ENCODE results near the gene FBLN2. TPM values are rescaled to one million over a fixed set of nuclear protein-coding genes. Genes with fewer than 3 reads are reported as not detected.
A peak's percentile ranks its signal among the peaks of the same experiment; 100 is the strongest.

FBLN2 gene
- total RNA-seq, 1 donor from 2014 or later, result 413 TPM

DNA sequence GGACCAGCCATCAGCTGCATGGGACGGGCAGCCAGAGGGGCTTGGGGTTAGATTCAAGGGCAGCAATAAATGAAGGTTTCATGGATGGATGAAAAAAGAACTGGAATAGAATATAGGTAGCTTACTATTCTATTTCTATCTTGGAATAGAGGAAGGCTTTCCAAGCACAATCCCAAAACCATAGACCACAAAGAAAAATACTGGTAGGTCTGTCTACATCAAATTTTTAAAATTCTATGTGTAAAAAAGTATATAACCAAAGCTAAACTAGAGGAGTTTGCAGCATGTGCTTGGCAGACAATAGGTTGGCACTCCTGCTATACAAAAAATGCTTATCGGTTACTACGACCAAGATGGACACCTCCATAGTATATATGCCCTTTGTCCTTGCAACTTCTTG lies 7.2 kb upstream of the FBLN2 start:
- no peak for DNase-seq (ENCODE audit: low spot score)
- Mint-ChIP-seq H3K27me3 (ENCODE audit: low read depth) (no peaks in the 10 kb centered on the region), H3K9me3 (ENCODE audit: low read depth) (peaks cover 7% of the 10 kb centered on the region), H3K27ac (ENCODE audit: unreplicated experiment) (no peak overlapping the region), H3K4me3 (ENCODE audit: unreplicated experiment) (no peak overlapping the region), H3K36me3 (ENCODE audit: low read depth) (no peaks in the 10 kb centered on the region), H3K4me1 (ENCODE audit: low read depth) (peaks cover 100% of the 10 kb centered on the region)
- TF ChIP-seq, protein P1, sequence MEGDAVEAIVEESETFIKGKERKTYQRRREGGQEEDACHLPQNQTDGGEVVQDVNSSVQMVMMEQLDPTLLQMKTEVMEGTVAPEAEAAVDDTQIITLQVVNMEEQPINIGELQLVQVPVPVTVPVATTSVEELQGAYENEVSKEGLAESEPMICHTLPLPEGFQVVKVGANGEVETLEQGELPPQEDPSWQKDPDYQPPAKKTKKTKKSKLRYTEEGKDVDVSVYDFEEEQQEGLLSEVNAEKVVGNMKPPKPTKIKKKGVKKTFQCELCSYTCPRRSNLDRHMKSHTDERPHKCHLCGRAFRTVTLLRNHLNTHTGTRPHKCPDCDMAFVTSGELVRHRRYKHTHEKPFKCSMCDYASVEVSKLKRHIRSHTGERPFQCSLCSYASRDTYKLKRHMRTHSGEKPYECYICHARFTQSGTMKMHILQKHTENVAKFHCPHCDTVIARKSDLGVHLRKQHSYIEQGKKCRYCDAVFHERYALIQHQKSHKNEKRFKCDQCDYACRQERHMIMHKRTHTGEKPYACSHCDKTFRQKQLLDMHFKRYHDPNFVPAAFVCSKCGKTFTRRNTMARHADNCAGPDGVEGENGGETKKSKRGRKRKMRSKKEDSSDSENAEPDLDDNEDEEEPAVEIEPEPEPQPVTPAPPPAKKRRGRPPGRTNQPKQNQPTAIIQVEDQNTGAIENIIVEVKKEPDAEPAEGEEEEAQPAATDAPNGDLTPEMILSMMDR (IDR thresholded peaks at IDR 0.05), result no peak

DNA sequence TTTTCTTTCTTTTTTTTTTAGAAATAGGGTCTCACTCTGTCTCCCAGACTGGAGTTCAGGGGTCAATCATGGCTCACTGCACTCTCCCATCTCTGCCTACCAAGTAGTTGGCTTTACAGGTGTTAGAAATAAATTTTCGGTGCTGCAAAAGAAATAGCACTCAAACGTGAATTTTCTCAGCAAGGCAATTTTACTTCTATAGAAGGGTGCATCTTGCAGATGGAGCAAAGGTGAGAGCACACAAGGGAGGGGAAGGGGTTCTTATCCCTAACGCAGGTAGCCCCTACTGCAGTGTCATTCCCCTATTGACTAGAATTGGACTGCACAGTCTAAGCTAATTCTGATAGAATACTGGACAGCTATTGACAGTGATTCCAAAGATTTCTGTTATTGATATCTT lies 6.8 kb upstream of the FBLN2 start:
- H3K27ac Mint-ChIP-seq (ENCODE audit: unreplicated experiment), result no peak overlapping the region
- no peak for DNase-seq (ENCODE audit: low spot score)
- peaks cover 100% of the 10 kb centered on the region for H3K4me1 Mint-ChIP-seq (ENCODE audit: low read depth)
- TF ChIP-seq, protein P1 (IDR thresholded peaks at IDR 0.05), result no peak
- no peak overlapping the region for H3K4me3 Mint-ChIP-seq (ENCODE audit: unreplicated experiment)
- peaks cover 6% of the 10 kb centered on the region for H3K9me3 Mint-ChIP-seq (ENCODE audit: low read depth)
- H3K27me3 Mint-ChIP-seq (ENCODE audit: low read depth), result no peaks in the 10 kb centered on the region
- H3K36me3 Mint-ChIP-seq (ENCODE audit: low read depth), result no peaks in the 10 kb centered on the region

GRCh38 chr3:13543253-13543652 lies 5.7 kb upstream of the FBLN2 start:
- TF ChIP-seq, protein P1 (IDR thresholded peaks at IDR 0.05), result no peak
- Mint-ChIP-seq H3K9me3 (ENCODE audit: low read depth) (peaks cover 3% of the 10 kb centered on the region), H3K27ac (ENCODE audit: unreplicated experiment) (peak overlapping the region; percentile 91), H3K36me3 (ENCODE audit: low read depth) (no peaks in the 10 kb centered on the region), H3K27me3 (ENCODE audit: low read depth) (no peaks in the 10 kb centered on the region), H3K4me3 (ENCODE audit: unreplicated experiment) (no peak overlapping the region), H3K4me1 (ENCODE audit: low read depth) (peaks cover 100% of the 10 kb centered on the region)
- DNase-seq (ENCODE audit: low spot score), result peak; percentile 92

DNA sequence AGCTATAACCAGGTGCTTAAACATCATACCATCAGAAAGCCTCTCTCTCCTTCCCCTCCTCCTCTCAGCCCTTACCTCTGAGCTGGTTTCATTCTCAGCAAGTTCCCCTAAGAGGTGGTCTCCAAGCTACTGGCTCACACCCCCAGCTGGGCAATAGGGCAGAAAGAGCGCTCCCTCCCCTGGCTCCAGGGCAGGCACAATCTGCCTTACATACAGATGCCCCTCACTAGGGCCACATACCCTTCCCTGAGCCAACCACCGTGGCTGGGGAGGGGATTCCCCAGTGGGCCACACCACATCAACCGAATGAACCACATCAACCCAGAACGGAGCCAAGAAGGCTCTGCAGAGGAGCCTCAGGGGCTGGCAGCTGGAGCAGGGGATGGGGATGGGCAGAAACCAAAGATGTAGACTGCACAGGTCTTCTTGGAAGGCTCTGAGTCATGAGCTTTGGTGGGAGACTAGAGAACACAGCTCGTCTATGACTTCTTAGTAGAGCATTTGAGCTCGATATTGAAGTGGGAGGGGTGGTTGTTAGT lies 4.6 kb upstream of the FBLN2 start:
- peak; percentile 65 for DNase-seq (ENCODE audit: low spot score)
- Mint-ChIP-seq H3K9me3 (ENCODE audit: low read depth) (peaks cover 3% of the 10 kb centered on the region), H3K4me1 (ENCODE audit: low read depth) (peaks cover 92% of the 10 kb centered on the region), H3K4me3 (ENCODE audit: unreplicated experiment) (no peak overlapping the region), H3K27me3 (ENCODE audit: low read depth) (no peaks in the 10 kb centered on the region), H3K27ac (ENCODE audit: unreplicated experiment) (peak overlapping the region; percentile 91), H3K36me3 (ENCODE audit: low read depth) (no peaks in the 10 kb centered on the region)
- TF ChIP-seq, protein P1 (IDR thresholded peaks at IDR 0.05), result no peak

- DNase-seq (ENCODE audit: low spot score), result peak; percentile 59
- H3K27me3 Mint-ChIP-seq (ENCODE audit: low read depth), result no peaks in the 10 kb centered on the region
- H3K9me3 Mint-ChIP-seq (ENCODE audit: low read depth), result peaks cover 3% of the 10 kb centered on the region
- H3K4me3 Mint-ChIP-seq (ENCODE audit: unreplicated experiment), result no peak overlapping the region
- TF ChIP-seq, protein P1 (IDR thresholded peaks at IDR 0.05), result no peak
- no peaks in the 10 kb centered on the region for H3K36me3 Mint-ChIP-seq (ENCODE audit: low read depth)
- H3K4me1 Mint-ChIP-seq (ENCODE audit: low read depth), result peaks cover 92% of the 10 kb centered on the region
- H3K27ac Mint-ChIP-seq (ENCODE audit: unreplicated experiment), result peak overlapping the region; percentile 68
Observed at GRCh38 chr3:13544951-13545651, 3.8 kb upstream of the FBLN2 start.
